ENCODE results near the gene C1orf115.

DNA sequence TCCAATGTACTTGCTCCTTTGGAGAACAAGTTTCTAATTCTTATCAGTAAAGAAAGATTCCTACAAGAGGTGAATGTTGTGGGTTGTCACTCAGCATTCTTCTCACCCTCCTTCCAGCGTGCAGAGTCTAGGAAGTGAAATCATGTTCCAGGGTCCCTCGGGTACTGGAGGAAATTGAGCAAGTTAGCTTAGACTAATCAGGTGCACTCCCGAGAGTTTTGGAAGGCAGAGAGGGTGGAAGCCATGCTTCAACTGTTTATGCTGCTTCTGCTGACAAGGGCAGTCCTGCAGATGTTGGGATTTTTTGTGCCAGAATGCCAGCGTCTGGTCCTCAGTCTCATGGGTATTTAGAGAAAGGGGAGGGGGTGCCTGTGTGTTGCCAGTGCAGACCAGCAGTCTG lies 5.3 kb upstream of the C1orf115 start:
- TF ChIP-seq, protein P1, sequence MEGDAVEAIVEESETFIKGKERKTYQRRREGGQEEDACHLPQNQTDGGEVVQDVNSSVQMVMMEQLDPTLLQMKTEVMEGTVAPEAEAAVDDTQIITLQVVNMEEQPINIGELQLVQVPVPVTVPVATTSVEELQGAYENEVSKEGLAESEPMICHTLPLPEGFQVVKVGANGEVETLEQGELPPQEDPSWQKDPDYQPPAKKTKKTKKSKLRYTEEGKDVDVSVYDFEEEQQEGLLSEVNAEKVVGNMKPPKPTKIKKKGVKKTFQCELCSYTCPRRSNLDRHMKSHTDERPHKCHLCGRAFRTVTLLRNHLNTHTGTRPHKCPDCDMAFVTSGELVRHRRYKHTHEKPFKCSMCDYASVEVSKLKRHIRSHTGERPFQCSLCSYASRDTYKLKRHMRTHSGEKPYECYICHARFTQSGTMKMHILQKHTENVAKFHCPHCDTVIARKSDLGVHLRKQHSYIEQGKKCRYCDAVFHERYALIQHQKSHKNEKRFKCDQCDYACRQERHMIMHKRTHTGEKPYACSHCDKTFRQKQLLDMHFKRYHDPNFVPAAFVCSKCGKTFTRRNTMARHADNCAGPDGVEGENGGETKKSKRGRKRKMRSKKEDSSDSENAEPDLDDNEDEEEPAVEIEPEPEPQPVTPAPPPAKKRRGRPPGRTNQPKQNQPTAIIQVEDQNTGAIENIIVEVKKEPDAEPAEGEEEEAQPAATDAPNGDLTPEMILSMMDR (IDR thresholded peaks at IDR 0.05; ENCODE audit: low read length) = no peak
- no peak for TF ChIP-seq EZH2 (optimal IDR thresholded peaks at IDR 0.05; ENCODE audit: low read depth, low read length)
